ENCODE results near the gene KCP. TPM values are rescaled to one million over a fixed set of nuclear protein-coding genes. Genes with fewer than 3 reads are reported as not detected.

The KCP gene
- total and polyA plus RNA-seq, 4 donors, result 0.15 to 6.1 (median 2.1) TPM; not detected in 1

DNA sequence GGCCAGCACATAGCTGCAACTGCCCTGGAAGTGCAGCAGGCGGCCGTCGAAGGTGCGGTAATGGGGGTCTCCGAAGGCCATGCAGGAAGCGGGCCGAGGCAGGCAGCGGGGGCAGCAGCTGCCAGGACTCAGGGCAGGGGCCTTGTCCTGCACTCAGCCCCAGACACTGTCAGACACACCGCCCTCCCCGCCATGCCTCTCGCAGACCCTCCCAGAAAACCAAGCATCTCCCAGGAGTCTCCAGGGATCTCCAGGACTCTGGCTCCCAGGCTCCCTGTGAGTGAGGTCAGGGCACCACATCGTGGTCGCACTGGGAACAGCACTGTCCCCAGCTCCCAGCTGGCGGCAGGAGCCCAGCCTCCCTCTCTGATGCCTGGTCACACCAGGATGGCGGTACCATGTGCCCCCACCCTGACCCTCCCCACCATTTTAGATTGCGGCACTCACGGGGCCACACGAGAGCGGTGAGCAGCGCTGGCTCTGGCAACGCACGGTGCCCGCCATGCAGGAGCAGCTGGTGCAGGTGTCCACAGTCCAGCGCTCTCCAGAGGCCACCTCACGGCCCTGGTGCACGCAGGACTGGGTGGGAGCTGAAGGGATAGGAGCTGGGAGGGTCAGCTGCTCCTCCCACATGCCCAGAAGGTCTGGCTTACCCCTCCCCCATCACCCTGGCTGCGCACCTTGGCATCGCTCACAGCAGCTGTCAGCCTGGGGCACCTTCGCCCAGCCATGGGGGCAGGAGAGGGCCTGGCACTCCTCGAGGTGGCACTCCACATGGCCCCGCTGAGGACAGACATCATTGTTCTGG, 30.4 kb downstream of the KCP start:
- no peaks in the 10 kb centered on the region for H3K4me1 ChIP-seq (ENCODE audit: control insufficient read depth in 1 of 2, insufficient read depth in 2 of 2, low read length in 2 of 2)
- no peak overlapping the region for H3K4me3 ChIP-seq (ENCODE audit: low read length in 2 of 2)
- intact Hi-C loops (cut with DNase I), result loop anchor here (2.0 to 10.0 kb wide), 4 partner anchors 208 to 408 kb away; partner anchors contain the start of genes GARIN1A (in 1 of the 2) and METTL2B (in 1 of the 2)
- DNase-seq (peak; percentile 65 to 88), ATAC-seq (ENCODE audit: low FRiP score) (peak; percentile 80)
- no peaks in the 10 kb centered on the region for H3K36me3 ChIP-seq (ENCODE audit: control insufficient read depth in 1 of 2, insufficient read depth in 2 of 2, low read length in 1 of 2)
- no peaks in the 10 kb centered on the region for H3K27me3 ChIP-seq (ENCODE audit: control insufficient read depth in 1 of 2, insufficient read depth in 2 of 2, low read length in 1 of 2)
- 30 to 37% methylated on average over 27 to 31 of the region's 31 CpGs for WGBS, 2 donors
- no peaks in the 10 kb centered on the region for H3K9me3 ChIP-seq (ENCODE audit: control insufficient read depth, low read length)
- H3K27ac ChIP-seq (ENCODE audit: low read depth in 1 of 2, low read length in 2 of 2), result no peak overlapping the region

DNA sequence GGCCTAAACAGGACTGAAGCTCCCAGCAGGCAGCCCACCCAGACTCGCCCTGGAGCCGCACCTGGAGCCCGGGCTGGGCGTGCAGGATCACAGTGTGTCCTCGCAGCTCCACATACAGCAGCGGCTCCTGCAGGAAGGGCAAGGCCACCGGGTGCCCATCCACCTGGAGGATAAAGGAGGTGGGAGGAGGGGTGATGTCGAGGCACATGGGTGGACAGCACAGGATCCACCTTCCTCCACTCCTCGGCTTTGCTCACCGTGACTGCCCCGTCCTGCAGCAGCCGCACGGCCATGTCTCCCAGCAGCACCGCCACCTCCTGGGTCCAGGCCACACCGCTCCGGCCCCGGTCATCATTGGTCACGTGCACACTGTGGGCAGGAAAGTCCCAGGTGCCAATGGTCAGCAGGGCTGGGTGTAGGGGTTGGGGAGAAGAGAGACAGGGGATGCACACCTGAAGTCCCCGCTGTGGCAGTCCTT, 31.0 kb downstream of the KCP start:
- Histone ChIP-seq H3K27me3 (ENCODE audit: control insufficient read depth in 1 of 2, insufficient read depth in 2 of 2, low read length in 1 of 2) (no peaks in the 10 kb centered on the region), H3K27ac (ENCODE audit: low read depth in 1 of 2, low read length in 2 of 2) (no peak overlapping the region), H3K9me3 (ENCODE audit: control insufficient read depth, low read length) (no peaks in the 10 kb centered on the region), H3K4me1 (ENCODE audit: control insufficient read depth in 1 of 2, insufficient read depth in 2 of 2, low read length in 2 of 2) (no peaks in the 10 kb centered on the region), H3K4me3 (ENCODE audit: low read length in 2 of 2) (no peak overlapping the region), H3K36me3 (ENCODE audit: control insufficient read depth in 1 of 2, insufficient read depth in 2 of 2, low read length in 1 of 2) (no peaks in the 10 kb centered on the region)
- ATAC-seq (ENCODE audit: low FRiP score) (no peak), DNase-seq (peak; percentile 49 to 70)
- 75 to 83% methylated on average over 19 of the region's 19 CpGs for WGBS, 2 donors
- intact Hi-C loops (cut with DNase I), result no loop called here

DNA sequence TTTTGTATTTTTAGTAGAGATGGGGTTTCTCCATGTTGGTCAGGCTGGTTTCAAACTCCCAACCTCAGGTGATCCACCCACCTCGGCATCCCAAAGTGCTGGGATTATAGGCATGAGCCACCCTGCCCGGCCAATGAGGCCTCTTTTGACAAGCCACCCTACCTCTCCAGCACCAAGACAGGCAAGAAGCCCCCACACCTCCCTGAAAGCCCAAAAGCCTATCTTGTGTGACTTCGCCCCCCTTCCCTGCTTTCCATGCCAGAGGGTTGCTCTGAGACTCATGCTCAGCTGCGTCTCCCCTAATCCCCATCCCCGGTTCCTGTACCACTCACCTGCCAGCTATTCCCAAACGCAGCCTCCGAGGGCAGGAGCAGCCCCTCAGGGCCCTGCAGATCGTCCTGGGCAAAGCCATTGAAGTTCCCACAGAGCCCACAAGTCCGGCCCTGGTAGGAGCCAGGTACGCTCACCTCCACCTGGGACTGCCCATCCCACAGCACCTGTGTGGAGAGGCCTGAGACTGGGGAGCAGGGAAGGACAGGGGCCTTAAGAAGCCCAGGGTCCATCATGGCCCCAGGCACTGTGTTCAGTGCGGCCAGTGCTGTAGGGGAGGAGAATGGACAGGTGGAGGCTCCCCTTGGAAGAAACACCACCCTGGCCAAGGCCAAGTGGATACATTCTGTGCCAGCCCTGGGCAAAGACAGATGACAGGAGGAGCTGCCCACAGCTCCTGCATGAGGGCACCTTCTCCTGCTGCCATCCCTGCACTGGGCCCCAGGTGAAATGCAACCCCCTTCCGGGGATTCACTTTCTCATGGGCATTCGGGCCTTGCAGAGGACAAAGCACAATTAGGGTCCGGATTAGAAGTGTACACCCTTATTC, 32.0 kb downstream of the KCP start:
- Histone ChIP-seq H3K9me3 (ENCODE audit: control insufficient read depth, low read length) (no peaks in the 10 kb centered on the region), H3K27me3 (ENCODE audit: control insufficient read depth in 1 of 2, insufficient read depth in 2 of 2, low read length in 1 of 2) (no peaks in the 10 kb centered on the region), H3K36me3 (ENCODE audit: control insufficient read depth in 1 of 2, insufficient read depth in 2 of 2, low read length in 1 of 2) (no peaks in the 10 kb centered on the region), H3K4me3 (ENCODE audit: low read length in 2 of 2) (no peak overlapping the region), H3K27ac (ENCODE audit: low read depth in 1 of 2, low read length in 2 of 2) (no peak overlapping the region), H3K4me1 (ENCODE audit: control insufficient read depth in 1 of 2, insufficient read depth in 2 of 2, low read length in 2 of 2) (no peaks in the 10 kb centered on the region)
- 92 to 93% methylated on average over 14 of the region's 14 CpGs for WGBS, 2 donors
- no peak for ATAC-seq (ENCODE audit: low FRiP score)
- intact Hi-C loops (cut with DNase I), result no loop called here
- DNase-seq, result peak in 1 of 2 donors; percentile 56

DNA sequence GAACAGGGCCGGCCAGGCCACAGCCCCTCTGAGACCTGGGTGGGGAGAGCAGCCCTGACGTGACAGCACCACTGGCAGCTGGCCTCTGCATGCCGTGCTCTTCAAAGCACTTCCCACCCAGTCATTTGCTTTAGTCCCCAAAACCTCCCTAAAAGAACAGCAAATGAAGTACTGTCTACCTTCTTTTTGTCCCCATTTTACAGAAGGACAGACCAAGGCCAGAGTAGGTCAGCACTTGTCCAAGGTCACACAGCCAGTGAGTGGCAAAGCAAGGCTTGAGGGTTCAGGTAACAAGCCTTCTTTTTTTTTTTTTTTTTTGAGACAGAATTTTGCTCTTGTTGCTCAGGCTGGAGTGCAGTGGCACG, 32.8 kb downstream of the KCP start:
- Histone ChIP-seq H3K4me3 (ENCODE audit: low read length in 2 of 2) (no peak overlapping the region), H3K27ac (ENCODE audit: low read depth in 1 of 2, low read length in 2 of 2) (no peak overlapping the region), H3K4me1 (ENCODE audit: control insufficient read depth in 1 of 2, insufficient read depth in 2 of 2, low read length in 2 of 2) (no peaks in the 10 kb centered on the region), H3K36me3 (ENCODE audit: control insufficient read depth in 1 of 2, insufficient read depth in 2 of 2, low read length in 1 of 2) (no peaks in the 10 kb centered on the region), H3K9me3 (ENCODE audit: control insufficient read depth, low read length) (no peaks in the 10 kb centered on the region), H3K27me3 (ENCODE audit: control insufficient read depth in 1 of 2, insufficient read depth in 2 of 2, low read length in 1 of 2) (no peaks in the 10 kb centered on the region)
- ATAC-seq (ENCODE audit: low FRiP score) (no peak), DNase-seq (no peak)
- intact Hi-C loops (cut with DNase I), result no loop called here
- WGBS, 2 donors, result 85 to 89% methylated on average over 4 of the region's 4 CpGs

DNA sequence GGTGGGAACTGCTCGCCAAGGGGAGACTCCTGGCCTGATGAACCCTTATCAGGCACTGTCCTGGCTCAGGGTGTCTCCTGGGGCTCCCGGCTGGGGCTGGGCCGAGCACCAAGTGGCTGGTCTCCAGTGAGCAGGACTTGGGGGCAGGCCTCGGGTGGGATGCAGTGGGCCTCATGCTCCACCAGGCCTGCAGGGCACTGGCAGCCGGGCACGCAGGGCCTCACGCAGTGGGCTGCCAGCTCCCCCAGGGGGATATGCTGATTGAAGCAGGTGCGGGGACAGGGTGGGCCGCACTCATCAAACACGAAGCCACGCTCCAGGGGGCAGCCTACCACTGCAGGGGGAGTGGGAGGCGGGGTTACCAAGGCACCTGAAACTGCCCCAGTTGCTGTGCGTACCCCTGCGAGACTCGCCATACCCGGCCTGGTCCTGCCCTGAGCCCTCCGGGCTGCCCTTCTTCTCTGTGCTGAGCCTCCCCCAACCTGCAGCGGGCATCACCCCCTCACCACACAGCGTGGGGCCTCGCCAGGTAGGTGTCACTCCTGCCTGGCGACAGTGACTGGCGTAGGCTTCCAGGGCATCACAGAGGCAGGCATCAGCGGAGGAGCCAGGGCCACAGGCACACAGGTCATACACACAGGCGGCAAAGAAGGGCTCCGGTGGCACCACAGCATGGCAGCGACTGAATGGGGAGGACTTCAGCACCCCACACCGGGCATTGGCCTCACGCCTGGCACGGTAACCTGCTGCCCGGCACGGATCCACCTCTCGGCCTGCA, 33.3 kb downstream of the KCP start:
- Histone ChIP-seq H3K27ac (ENCODE audit: low read depth in 1 of 2, low read length in 2 of 2) (no peak overlapping the region), H3K9me3 (ENCODE audit: control insufficient read depth, low read length) (no peaks in the 10 kb centered on the region), H3K4me3 (ENCODE audit: low read length in 2 of 2) (no peak overlapping the region), H3K36me3 (ENCODE audit: control insufficient read depth in 1 of 2, insufficient read depth in 2 of 2, low read length in 1 of 2) (no peaks in the 10 kb centered on the region), H3K4me1 (ENCODE audit: control insufficient read depth in 1 of 2, insufficient read depth in 2 of 2, low read length in 2 of 2) (no peaks in the 10 kb centered on the region), H3K27me3 (ENCODE audit: control insufficient read depth in 1 of 2, insufficient read depth in 2 of 2, low read length in 1 of 2) (no peaks in the 10 kb centered on the region)
- intact Hi-C loops (cut with DNase I), result no loop called here
- 92 to 93% methylated on average over 31 to 32 of the region's 32 CpGs for WGBS, 2 donors
- ATAC-seq (ENCODE audit: low FRiP score), result no peak
- DNase-seq, result peak in 1 of 2 donors; percentile 64

DNA sequence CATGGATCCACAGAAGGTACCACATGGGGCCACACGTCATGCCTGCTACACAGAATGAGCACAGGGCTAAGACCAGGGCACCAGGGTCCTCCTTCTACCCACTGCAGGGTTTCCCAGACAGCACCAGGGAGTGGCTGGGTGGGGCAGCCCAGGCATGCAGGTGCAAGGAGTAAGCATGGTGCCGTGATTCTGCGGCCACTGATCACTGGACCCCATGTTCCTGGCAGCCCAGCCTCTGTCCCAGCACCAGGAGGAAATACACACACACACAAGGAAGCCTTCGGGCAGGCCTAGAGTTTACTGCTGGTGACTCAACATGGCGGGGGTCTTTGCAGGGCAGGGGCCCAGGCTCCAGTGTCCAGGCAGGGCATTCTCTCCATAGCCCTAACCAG, 33.9 kb downstream of the KCP start:
- no peaks in the 10 kb centered on the region for H3K27me3 ChIP-seq (ENCODE audit: control insufficient read depth in 1 of 2, insufficient read depth in 2 of 2, low read length in 1 of 2)
- intact Hi-C loops (cut with DNase I), result no loop called here

DNA sequence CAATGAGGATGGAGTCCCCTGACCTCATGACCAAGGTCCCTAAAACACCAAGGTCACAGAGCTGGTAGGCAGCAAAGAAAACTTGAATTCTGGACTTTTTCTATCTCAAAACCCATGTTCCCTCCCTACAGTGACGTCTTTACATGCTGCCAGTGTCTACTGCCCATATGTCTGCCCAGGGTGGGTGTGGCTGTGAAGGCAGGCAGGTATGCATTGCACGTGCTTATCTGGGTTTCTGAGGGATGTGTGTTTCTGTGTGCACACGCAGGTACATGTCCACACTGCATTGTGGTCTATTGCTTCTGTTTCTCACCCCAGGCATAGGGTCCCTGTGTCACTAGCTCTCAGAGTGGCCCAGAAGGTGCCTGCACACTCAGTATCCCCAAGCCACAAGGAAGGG, 34.4 kb downstream of the KCP start:
- no peak for ATAC-seq (ENCODE audit: low FRiP score)
- intact Hi-C loops (cut with DNase I), result no loop called here
- H3K4me3 ChIP-seq (ENCODE audit: low read length in 2 of 2), result no peak overlapping the region
- H3K4me1 ChIP-seq (ENCODE audit: control insufficient read depth in 1 of 2, insufficient read depth in 2 of 2, low read length in 2 of 2), result no peaks in the 10 kb centered on the region
- H3K9me3 ChIP-seq (ENCODE audit: control insufficient read depth, low read length), result no peaks in the 10 kb centered on the region
- peak; percentile 9 to 17 for DNase-seq
- no peak overlapping the region for H3K27ac ChIP-seq (ENCODE audit: low read depth in 1 of 2, low read length in 2 of 2)
- WGBS, 2 donors, result 70 to 73% methylated on average over 3 of the region's 3 CpGs
- no peaks in the 10 kb centered on the region for H3K36me3 ChIP-seq (ENCODE audit: control insufficient read depth in 1 of 2, insufficient read depth in 2 of 2, low read length in 1 of 2)
- no peaks in the 10 kb centered on the region for H3K27me3 ChIP-seq (ENCODE audit: control insufficient read depth in 1 of 2, insufficient read depth in 2 of 2, low read length in 1 of 2)

More for the DNA sequence above, 33.9 kb downstream of the KCP start:
- H3K27ac ChIP-seq (ENCODE audit: low read depth in 1 of 2, low read length in 2 of 2), result no peak overlapping the region
- ATAC-seq (ENCODE audit: low FRiP score) (no peak), DNase-seq (peak; percentile 25 to 53)
- no peaks in the 10 kb centered on the region for H3K4me1 ChIP-seq (ENCODE audit: control insufficient read depth in 1 of 2, insufficient read depth in 2 of 2, low read length in 2 of 2)
- no peak overlapping the region for H3K4me3 ChIP-seq (ENCODE audit: low read length in 2 of 2)
- no peaks in the 10 kb centered on the region for H3K9me3 ChIP-seq (ENCODE audit: control insufficient read depth, low read length)
- no peaks in the 10 kb centered on the region for H3K36me3 ChIP-seq (ENCODE audit: control insufficient read depth in 1 of 2, insufficient read depth in 2 of 2, low read length in 1 of 2)
- 90 to 95% methylated on average over 5 of the region's 5 CpGs for WGBS, 2 donors

DNA sequence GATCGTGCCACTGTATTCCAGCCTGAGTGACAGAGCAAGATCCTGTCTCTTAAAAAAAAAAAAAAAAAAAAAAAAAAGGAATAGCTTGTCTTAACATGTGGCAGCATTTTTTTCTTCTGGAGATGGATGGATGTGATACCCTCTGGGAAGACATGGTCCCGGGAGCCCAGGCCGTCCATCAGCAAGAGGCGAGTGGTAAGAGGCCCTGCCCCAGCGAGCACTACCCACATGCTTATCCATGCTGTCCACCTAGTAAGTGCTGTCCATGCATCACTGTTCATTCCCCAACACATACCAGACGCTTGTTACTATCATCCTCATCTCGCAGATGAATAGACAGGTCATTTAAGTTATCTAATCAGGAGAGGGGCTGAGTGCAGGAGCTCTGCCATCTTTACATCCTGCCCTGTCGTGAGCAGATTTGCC, 35.0 kb downstream of the KCP start:
- Histone ChIP-seq H3K27me3 (ENCODE audit: control insufficient read depth in 1 of 2, insufficient read depth in 2 of 2, low read length in 1 of 2) (no peaks in the 10 kb centered on the region), H3K9me3 (ENCODE audit: control insufficient read depth, low read length) (no peaks in the 10 kb centered on the region), H3K27ac (ENCODE audit: low read depth in 1 of 2, low read length in 2 of 2) (no peak overlapping the region), H3K4me1 (ENCODE audit: control insufficient read depth in 1 of 2, insufficient read depth in 2 of 2, low read length in 2 of 2) (no peaks in the 10 kb centered on the region), H3K36me3 (ENCODE audit: control insufficient read depth in 1 of 2, insufficient read depth in 2 of 2, low read length in 1 of 2) (no peaks in the 10 kb centered on the region), H3K4me3 (ENCODE audit: low read length in 2 of 2) (no peak overlapping the region)
- no peak for ATAC-seq (ENCODE audit: low FRiP score)
- 74 to 78% methylated on average over 8 of the region's 8 CpGs for WGBS, 2 donors
- peak; percentile 16 to 36 for DNase-seq
- intact Hi-C loops (cut with DNase I), result no loop called here

Data from aorta (tissue), 5 donors.